Stimulated activated CD4-positive, alpha-beta T cell treated with anti-CD3 and anti-CD28 coated beads, Interleukin-12 subunit alpha, Interleukin-12 subunit beta, amount 100 ng/mL, for 4 hours (primary cell): ENCODE data around the gene TTLL11.
"Not testable (repeated sequence)": the region's sequence is repeated elsewhere in the genome, so short reads cannot be mapped to it uniquely, and the experiment has no call there.

Source experiments
- DNase-seq: peaks from one replicate; pipeline ENCODE4 v3.0.0-alpha.2; 2020

Gene TTLL11

DNA sequence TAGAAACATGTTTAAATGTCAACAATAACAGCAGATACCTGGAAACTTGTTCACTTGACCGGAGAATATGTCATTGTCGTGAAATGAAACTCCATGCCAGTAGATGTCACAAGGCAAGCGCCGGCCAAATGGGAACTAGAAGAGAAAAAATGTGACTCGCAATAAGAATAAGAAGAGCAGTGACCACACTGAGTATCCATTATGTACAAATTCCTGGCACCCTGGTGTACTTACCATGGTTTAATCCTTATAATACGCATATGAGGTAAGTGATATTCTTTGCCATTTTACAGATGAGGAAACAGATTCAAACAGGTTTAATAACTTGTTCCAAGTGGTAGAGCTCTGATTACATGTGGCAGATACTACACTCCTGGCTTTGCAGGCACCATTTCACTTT lies 53.9 kb downstream of the TTLL11 start:
- no peak for DNase-seq

DNA sequence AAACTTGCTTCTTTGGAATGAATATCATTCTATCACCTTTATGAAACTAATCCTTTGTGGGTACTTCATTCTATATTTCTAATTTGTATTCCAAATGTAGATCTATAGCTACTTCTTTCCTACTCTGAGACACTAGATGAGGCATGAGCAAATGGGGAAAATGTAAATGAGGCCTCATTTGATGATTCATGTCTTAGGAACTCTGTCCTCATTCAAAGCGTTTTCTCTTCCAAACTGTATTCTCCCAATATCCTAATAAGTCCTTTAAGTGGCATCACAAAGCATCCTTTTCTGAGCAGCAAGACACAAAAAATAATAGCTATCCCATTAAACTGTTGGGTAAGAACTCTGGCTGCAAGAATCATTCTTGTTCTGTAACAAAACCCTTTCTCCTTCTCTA lies 56.1 kb downstream of the TTLL11 start:
- no peak for DNase-seq

DNA sequence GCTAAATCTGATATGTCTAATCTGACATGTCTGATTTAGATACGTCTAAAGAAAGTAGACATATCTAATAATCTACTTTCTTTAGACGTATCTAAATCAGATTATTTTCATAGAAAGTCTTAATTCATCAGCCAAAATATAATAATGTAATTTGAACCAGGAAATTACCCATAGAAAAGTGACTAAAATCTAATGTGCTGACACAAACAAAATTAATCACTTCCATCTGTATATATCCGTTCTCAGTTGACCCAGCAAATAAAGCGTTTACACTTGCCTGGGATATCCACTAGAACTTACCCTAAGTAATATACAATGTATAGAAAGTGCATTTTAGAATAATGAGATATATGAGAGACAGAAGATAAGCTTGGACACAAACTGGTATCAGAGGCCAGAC lies 56.7 kb downstream of the TTLL11 start:
- DNase-seq: no peak

DNA sequence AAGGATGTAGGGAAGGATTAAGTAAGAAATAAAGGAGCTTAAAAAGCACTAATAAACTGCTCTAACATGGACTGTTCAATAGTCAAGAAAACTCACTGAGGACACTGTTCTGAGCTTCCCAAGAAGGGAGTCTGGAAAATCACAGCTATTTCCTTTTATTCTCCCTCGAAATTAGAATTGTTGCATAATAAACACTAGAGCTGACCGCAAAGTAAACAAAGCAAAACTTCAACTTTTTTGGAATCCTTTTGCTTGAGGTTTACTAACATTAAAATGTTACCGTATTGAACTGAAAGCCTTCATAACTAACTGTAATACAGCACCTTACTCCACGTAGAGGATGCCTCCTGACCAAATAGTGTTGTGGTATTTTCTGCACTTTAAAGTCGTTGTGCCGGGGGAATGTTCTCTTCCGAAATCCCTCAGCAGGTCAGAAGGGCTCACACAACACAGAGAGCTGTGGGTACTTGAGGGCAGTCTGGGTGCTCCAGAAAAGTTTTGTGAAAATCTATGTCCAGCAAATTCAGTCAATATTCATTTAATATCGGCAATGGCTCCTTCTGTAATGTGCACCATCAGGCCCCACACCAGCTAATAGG lies 59.2 kb downstream of the TTLL11 start:
- no peak for DNase-seq

- no peak for DNase-seq
These were observed 60.8 kb downstream of the TTLL11 start for GRCh38 chr9:122032346-122032745.

DNA sequence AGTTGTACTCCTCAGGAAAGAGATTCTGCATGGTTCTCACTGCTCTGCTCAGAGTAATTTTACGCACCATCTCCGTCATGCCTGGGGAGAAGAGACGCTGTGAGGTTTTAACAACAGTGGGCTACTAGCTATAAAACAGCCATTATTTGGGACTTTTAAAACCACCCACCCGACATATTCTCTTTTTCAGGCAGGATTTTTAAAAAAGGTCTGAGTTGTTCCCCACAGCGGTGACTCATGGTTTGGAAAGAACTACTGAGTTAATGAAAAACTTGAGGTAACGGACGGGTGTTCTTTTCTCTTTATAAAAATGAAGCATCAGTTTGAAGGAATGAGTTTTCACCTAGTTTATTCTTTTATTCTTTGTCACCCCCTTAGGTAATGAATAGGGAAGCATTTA lies 61.3 kb downstream of the TTLL11 start:
- DNase-seq: no peak

- DNase-seq: no peak
These were observed 62.0 kb downstream of the TTLL11 start for GRCh38 chr9:122031157-122031556.

- DNase-seq: no peak
These were observed 62.8 kb downstream of the TTLL11 start for GRCh38 chr9:122030357-122030756.

DNA sequence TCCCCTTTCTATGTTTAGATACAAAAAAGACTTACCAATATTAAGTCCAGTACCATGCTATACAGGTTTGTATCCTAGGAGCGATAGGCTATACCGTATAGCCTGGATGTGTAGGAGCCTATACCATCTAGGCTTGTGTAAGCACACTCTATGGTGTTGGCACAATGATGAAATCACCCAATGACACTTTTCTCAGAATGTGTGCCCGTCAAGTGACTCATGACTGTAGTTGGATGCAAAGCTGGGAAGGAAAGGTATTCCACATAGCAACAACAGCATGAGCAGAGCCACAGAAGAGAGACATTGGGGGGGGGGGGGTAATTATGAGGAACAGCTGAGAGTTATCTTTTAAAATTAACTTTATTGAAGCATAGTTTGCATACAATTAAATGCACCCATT lies 63.2 kb downstream of the TTLL11 start:
- no peak for DNase-seq

DNA sequence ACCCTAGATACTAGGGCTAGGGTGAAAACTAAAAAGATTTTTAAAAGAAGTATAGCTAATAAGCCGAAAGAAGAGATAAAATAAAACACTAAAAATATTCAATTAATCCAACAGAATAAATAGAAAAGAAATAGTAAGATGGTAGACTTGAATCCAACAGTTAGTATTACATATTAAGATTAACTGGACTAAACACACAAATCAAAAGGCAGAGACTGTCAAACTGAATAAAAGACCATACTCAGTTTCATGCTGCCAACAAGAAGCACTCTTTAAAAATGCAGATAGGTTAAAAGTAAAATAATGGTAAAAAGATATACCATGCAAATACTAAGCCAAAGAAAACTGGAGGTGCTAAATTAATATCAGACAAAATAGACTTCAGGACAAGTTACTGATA lies 65.0 kb downstream of the TTLL11 start:
- no peak for DNase-seq

DNA sequence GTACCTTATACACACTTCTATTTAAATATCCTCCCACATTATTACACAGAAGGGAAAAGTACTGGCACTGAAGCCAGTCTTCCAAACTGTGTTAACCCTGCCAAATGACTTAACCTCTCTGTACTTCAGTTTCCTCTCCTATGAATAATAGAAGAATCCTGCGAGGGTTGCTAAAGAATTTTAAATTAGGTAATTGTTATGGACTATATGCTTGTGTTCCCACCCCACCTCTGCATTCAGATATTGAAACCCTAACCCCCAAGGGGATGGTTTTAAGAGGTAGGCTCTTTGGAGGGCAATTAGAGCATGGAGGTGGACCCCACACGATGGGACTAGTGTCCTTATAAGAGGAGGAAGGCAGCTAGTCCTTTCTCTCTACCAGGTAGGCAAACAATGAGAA lies 72.7 kb downstream of the TTLL11 start:
- no peak for DNase-seq

- DNase-seq: no peak
These were observed 76.4 kb downstream of the TTLL11 start for GRCh38 chr9:122016744-122017143.

DNA sequence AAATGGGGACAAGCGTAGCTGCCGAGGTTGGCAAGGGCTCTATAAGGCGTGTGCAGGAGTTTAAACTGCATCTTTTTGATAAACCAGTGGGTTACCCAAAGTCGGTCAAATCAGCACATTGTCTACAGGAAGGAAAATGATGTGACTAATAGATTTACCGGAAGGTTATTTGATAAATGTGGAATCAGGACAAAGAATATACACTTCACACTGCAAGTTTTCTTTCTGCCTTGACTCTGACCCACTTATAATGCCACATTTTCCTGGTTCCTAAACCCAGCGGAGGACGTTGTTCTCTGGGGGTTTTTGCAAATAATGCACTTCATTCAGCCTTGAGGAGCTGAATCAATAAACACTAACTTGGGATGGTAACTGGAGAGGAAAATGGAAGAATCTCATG lies 76.8 kb downstream of the TTLL11 start:
- DNase-seq: no peak

- no peak for DNase-seq
These were observed 77.8 kb downstream of the TTLL11 start for GRCh38 chr9:122015170-122015821.

GRCh38 chr9:122011818-122012498 lies 81.2 kb downstream of the TTLL11 start:
- no peak for DNase-seq

DNA sequence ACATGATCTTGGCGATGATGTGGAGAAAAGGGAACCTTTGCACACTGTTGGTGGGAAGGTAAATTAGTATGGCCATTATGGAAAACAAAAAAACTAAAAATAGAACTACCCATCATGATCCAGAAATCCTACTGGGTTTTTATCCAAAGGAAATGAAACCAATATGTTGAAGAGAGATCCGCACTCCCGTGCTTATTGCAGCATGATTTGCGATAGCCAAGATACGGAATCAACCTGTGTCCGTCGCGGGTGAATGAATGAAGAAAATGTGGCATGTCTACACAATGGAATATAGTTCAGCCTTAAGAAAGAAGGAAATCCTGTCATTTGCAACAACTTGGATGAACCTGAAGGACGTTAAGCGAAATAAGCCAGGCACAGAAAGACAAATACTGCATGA lies 84.5 kb downstream of the TTLL11 start:
- no peak for DNase-seq

DNA sequence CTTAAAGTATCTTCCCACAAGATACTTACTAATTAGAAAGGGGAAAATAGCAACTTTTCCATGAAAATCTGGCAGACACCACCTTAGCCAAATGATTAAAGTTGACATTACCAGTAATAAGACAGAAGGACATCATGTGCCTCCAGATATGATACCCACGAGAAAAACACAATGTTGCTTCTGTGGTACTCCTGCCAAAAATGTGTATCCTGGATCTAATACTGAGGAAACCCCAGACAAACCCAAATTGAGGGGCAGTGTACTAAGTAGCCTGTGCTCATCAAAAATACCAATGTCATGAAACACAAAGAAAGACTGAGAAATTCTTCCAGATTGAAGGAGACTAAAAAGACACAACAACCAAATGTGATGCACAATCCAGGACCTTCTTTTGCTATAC lies 85.3 kb downstream of the TTLL11 start:
- no peak for DNase-seq

- no peak for DNase-seq
These were observed 87.5 kb downstream of the TTLL11 start for GRCh38 chr9:122005597-122005996.

DNA sequence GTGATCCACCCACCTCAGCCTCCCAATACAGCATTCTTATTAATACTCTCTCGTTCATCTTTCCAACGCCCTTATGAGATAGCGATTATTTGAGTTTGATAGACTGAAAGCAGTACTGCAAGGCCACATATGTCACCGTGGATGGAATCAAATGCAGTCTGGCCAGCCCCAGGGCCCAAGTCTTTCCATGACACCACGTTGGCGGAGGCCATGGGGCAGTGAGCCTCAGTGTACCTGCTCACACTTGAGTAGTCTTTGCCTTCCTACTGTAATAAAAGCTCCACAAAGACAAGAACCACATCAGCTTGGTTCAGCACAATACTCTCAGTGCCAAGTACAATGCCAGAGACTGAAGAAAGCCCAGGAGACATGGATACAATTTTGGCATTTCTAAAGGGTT lies 88.5 kb downstream of the TTLL11 start:
- DNase-seq: no peak

GRCh38 chr9:122001491-122002201 lies 91.5 kb downstream of the TTLL11 start:
- no peak for DNase-seq

DNA sequence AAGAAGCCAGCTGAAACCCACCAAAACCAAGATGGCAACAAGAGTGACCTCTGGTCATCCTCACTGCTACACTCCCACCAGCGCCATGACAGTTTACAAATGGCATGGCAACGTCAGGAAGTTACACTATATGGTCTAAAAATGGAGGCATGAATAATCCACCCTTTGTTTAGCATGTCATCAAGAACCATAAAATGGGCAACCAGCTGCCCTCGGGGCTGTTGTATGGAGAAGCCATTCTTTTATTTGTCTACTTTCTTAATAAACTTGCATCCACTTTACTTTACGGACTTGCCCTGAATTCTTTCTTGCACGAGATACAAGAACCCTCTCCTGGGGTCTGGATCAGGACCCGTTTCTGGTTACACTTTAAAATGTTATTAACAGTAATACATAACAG lies 92.6 kb downstream of the TTLL11 start:
- not testable (repeated sequence) for DNase-seq

DNA sequence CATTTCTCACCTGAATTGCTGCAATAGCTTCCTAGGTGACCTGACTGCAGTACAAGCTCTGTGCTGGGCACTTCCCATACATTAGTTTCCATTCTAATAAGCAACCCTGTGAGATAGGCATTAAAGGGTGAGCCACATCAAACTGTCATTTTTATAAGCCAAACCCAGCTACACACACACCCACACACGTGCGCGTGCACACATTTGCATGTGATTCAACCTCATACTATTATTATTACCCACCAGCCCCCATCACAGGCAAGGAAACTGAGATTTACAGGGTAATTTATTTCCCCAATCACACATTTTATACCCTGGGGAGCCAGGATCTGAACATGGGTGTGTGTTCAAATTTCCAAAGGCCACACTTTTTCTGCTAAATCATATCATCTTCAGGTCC lies 93.6 kb downstream of the TTLL11 start:
- no peak for DNase-seq

- DNase-seq: no peak
These were observed 94.5 kb downstream of the TTLL11 start for GRCh38 chr9:121998513-121999049.

- no peak for DNase-seq
These were observed 95.3 kb downstream of the TTLL11 start for GRCh38 chr9:121997791-121998190.
